ENCODE results near the gene NATD1.

DNA sequence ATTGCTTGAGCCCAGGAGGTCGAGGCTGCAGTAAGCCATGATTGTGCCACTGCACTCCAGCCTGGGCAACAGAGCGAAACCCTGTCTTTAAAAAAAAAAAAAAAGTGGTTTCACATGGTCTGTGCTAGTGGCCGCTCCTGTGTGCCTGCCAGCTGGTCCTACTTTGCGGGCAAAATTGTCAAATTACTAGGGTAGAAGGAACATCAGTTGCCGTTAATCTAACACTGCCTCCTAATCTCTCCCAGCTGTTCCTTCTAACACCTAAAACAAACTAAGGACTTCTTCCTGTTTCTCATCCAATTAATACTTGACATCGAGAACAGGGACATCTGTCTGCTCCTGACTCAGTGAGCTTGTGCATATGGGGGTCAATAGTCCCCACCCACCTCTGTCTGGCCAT lies 63.1 kb downstream of the NATD1 start:
- TF ChIP-seq, protein P1, sequence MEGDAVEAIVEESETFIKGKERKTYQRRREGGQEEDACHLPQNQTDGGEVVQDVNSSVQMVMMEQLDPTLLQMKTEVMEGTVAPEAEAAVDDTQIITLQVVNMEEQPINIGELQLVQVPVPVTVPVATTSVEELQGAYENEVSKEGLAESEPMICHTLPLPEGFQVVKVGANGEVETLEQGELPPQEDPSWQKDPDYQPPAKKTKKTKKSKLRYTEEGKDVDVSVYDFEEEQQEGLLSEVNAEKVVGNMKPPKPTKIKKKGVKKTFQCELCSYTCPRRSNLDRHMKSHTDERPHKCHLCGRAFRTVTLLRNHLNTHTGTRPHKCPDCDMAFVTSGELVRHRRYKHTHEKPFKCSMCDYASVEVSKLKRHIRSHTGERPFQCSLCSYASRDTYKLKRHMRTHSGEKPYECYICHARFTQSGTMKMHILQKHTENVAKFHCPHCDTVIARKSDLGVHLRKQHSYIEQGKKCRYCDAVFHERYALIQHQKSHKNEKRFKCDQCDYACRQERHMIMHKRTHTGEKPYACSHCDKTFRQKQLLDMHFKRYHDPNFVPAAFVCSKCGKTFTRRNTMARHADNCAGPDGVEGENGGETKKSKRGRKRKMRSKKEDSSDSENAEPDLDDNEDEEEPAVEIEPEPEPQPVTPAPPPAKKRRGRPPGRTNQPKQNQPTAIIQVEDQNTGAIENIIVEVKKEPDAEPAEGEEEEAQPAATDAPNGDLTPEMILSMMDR (IDR thresholded peaks at IDR 0.05; ENCODE audit: borderline replicate concordance, extremely low read depth, low read length, poor library complexity, severe bottlenecking), result no peak
- no peak for TF ChIP-seq EZH2 (IDR thresholded peaks at IDR 0.05; ENCODE audit: borderline replicate concordance, low read depth, low read length, severe bottlenecking)
